ENCODE measurements around the gene PDE4B.
"Not testable (repeated sequence)": the region's sequence is repeated elsewhere in the genome, so short reads cannot be mapped to it uniquely, and the experiment has no call there.

- TF ChIP-seq, protein P1, sequence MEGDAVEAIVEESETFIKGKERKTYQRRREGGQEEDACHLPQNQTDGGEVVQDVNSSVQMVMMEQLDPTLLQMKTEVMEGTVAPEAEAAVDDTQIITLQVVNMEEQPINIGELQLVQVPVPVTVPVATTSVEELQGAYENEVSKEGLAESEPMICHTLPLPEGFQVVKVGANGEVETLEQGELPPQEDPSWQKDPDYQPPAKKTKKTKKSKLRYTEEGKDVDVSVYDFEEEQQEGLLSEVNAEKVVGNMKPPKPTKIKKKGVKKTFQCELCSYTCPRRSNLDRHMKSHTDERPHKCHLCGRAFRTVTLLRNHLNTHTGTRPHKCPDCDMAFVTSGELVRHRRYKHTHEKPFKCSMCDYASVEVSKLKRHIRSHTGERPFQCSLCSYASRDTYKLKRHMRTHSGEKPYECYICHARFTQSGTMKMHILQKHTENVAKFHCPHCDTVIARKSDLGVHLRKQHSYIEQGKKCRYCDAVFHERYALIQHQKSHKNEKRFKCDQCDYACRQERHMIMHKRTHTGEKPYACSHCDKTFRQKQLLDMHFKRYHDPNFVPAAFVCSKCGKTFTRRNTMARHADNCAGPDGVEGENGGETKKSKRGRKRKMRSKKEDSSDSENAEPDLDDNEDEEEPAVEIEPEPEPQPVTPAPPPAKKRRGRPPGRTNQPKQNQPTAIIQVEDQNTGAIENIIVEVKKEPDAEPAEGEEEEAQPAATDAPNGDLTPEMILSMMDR (IDR thresholded peaks at IDR 0.05; ENCODE audit: low read length): not testable (repeated sequence)
- TF ChIP-seq EZH2 (IDR thresholded peaks at IDR 0.05; ENCODE audit: borderline replicate concordance, low read length): not testable (repeated sequence)
These were observed 264.8 kb downstream of the PDE4B start for GRCh38 chr1:66057448-66057847.
